ENCODE data around the gene ABCF1.

Gene ABCF1

GRCh38 chr6:30626484-30627366 lies 55.5 kb downstream of the ABCF1 start, which contains the start of gene ATAT1:
Gene ATAT1 (plus strand): TSS chr6:30626874.
- peak; percentile 91 for DNase-seq

DNA sequence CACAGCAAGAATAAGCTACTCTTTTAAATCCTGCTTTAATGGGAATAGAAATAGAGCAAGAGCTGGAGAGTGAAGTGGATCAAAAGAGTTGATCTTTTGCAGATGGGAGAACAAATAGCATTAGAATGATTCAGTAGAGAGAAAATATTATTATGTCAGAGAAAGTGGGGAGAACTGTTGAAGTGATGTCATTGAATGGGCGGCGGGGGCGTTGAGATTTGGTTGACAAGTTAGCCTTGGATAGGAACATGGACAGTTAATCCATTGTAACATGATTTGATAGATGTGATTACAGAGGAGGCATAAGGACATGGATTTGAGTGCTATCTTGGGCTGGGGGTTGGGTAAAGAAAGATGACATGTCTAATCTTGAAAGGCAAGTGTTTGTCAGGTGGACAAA lies 64.6 kb downstream of the ABCF1 start:
- DNase-seq = no peak

DNA sequence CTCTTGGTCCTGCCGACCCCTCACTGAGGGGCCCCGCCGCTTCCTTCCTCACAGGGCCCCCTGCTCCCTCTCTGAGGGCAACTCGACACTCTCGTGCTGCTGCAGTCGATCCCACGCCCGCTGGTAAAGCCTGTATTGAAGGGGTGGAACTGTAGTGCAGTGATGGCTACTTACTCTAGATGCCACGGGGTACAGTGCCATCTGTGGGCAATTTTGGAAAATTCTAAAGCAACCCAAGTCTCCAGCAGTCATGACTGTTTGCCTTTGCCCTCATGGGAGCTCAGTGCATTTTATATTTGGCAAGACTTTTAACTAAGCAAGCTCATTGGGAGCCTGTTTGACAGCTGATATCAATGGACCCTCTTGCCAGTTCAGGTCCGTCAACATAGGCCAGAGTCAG lies 69.2 kb downstream of the ABCF1 start:
- DNase-seq = no peak

- DNase-seq = no peak
Observed at GRCh38 chr6:30641048-30641447, 69.8 kb downstream of the ABCF1 start.
